Activated CD8-positive, alpha-beta T cell treated with anti-CD3 and anti-CD28 coated beads for 36 hours (primary cell): ENCODE results near the gene LRIG3. TPM values are rescaled to one million over a fixed set of nuclear protein-coding genes. Genes with fewer than 3 reads are reported as not detected.

ENCODE experiments used
- ATAC-seq: fragments of 200-7000 bp; cut with Tn5 transposase; one replicate; pipeline ENCODE4 v1.10.0; 2021; ENCODE audit warnings: mild to moderate bottlenecking, moderate library complexity
- CTCF ChIA-PET: fragments of 350-600 bp; sonication (Branson Sonifier 250); formaldehyde crosslinking; loops from one replicate; lab custom pipeline; 2021; ENCODE audit warnings: antibody characterized with exemption; lab: Charles Lee
- POLR2A ChIA-PET: fragments of 350-600 bp; sonication (Branson Sonifier 250); formaldehyde crosslinking; loops from one replicate; lab custom pipeline; 2021; ENCODE audit warnings: antibody characterized with exemption; lab: Charles Lee
- DNase-seq: peaks from one replicate; pipeline ENCODE4 v3.0.0-alpha.2; 2020
- H3K27ac Mint-ChIP-seq: one replicate; pipeline ENCODE4 v1.8.0; 2021; ENCODE audit warnings: mild to moderate bottlenecking, mixed read lengths
- H3K27me3 Mint-ChIP-seq: one replicate; pipeline ENCODE4 v1.8.0; 2021; ENCODE audit warnings: mixed read lengths
- H3K36me3 Mint-ChIP-seq: one replicate; pipeline ENCODE4 v1.8.0; 2021; ENCODE audit warnings: low read depth, mixed read lengths
- H3K4me1 Mint-ChIP-seq: one replicate; pipeline ENCODE4 v1.8.0; 2021; ENCODE audit warnings: low read depth, mixed read lengths
- H3K4me3 Mint-ChIP-seq: one replicate; pipeline ENCODE4 v1.8.0; 2021; ENCODE audit warnings: mild to moderate bottlenecking, moderate library complexity, mixed read lengths
- H3K9me3 Mint-ChIP-seq: one replicate; pipeline ENCODE4 v1.8.0; 2021; ENCODE audit warnings: mixed read lengths
- CTCF ChIP-seq: fragments of 200-600 bp; IDR thresholded peaks from one replicate; pipeline ENCODE4 v1.8.0; 2022; ENCODE audit warnings: antibody characterized with exemption, mild to moderate bottlenecking
- intact Hi-C: fragments of 100-400 bp; cut with micrococcal nuclease; formaldehyde crosslinking; loops from one replicate; pipeline ENCODE4 v1.10.0; 2022
- total RNA-seq, 2 experiments: library from RNA; stranded (reverse); gene quantifications; one replicate each; pipeline ENCODE4 v1.2.3, GENCODE V29; 2021

Gene LRIG3
- total RNA-seq, 2 experiments from 2014 or later, result not detected

- ChIA-PET POLR2A (no interaction called here), CTCF (no interaction called here)
- ATAC-seq (no peak), DNase-seq (no peak)
- intact Hi-C loops, result no loop called here
- peaks cover 6% of the 10 kb centered on the region for H3K9me3 Mint-ChIP-seq
- H3K4me3 Mint-ChIP-seq, result no peak overlapping the region
- no peaks in the 10 kb centered on the region for H3K27me3 Mint-ChIP-seq
- no peak overlapping the region for H3K27ac Mint-ChIP-seq
- TF ChIP-seq CTCF, result no peak
- H3K4me1 Mint-ChIP-seq, result no peaks in the 10 kb centered on the region
- no peaks in the 10 kb centered on the region for H3K36me3 Mint-ChIP-seq
Measured at GRCh38 chr12:58943079-58943478, 22.8 kb upstream of the LRIG3 start.

GRCh38 chr12:58942345-58942744 lies 22.0 kb upstream of the LRIG3 start:
- ChIA-PET POLR2A (no interaction called here), CTCF (no interaction called here)
- Mint-ChIP-seq H3K4me1 (no peaks in the 10 kb centered on the region), H3K4me3 (no peak overlapping the region), H3K27me3 (no peaks in the 10 kb centered on the region), H3K36me3 (no peaks in the 10 kb centered on the region), H3K9me3 (peaks cover 6% of the 10 kb centered on the region), H3K27ac (no peak overlapping the region)
- no peak for TF ChIP-seq CTCF
- ATAC-seq, result no peak
- no peak for DNase-seq
- intact Hi-C loops, result no loop called here

- no peaks in the 10 kb centered on the region for H3K36me3 Mint-ChIP-seq
Measured at GRCh38 chr12:58939399-58940100, 19.2 kb upstream of the LRIG3 start.

GRCh38 chr12:58938440-58938839 lies 18.1 kb upstream of the LRIG3 start:
- DNase-seq (no peak), ATAC-seq (no peak)
- Mint-ChIP-seq H3K27me3 (no peaks in the 10 kb centered on the region), H3K27ac (no peak overlapping the region), H3K4me3 (no peak overlapping the region), H3K36me3 (no peaks in the 10 kb centered on the region), H3K4me1 (no peaks in the 10 kb centered on the region), H3K9me3 (no peaks in the 10 kb centered on the region)
- ChIA-PET POLR2A (no interaction called here), CTCF (no interaction called here)
- intact Hi-C loops, result no loop called here
- no peak for TF ChIP-seq CTCF

More at GRCh38 chr12:58939399-58940100, 19.2 kb upstream of the LRIG3 start:
- CTCF ChIA-PET, result no interaction called here
- Mint-ChIP-seq H3K27ac (no peak overlapping the region), H3K4me3 (no peak overlapping the region), H3K27me3 (no peaks in the 10 kb centered on the region), H3K9me3 (no peaks in the 10 kb centered on the region), H3K4me1 (no peaks in the 10 kb centered on the region)
- POLR2A ChIA-PET, result no interaction called here
- intact Hi-C loops, result no loop called here
- DNase-seq (no peak), ATAC-seq (no peak)
- no peak for TF ChIP-seq CTCF

- Mint-ChIP-seq H3K36me3 (no peaks in the 10 kb centered on the region), H3K4me3 (no peak overlapping the region), H3K9me3 (no peaks in the 10 kb centered on the region), H3K27me3 (no peaks in the 10 kb centered on the region), H3K4me1 (no peaks in the 10 kb centered on the region), H3K27ac (no peak overlapping the region)
- ChIA-PET CTCF (no interaction called here), POLR2A (no interaction called here)
- intact Hi-C loops, result no loop called here
- ATAC-seq (no peak), DNase-seq (no peak)
- TF ChIP-seq CTCF, result no peak
Measured at GRCh38 chr12:58934528-58934927, 14.2 kb upstream of the LRIG3 start.
